HL-60 (cell line): ENCODE data around the gene NR5A1.

ENCODE experiments used
- DNase-seq, 2 experiments: peaks; one replicate each; pipeline ENCODE4 v3.0.0-alpha.2; 2010 to 2020; ENCODE audit warnings: low read depth in 1 of 2, low spot score in 1 of 2
- H3K27ac ChIP-seq: fragments of 250-450 bp; sonication (Bioruptor Pico); replicated peaks from 2 replicates; pipeline ENCODE4 v1.5.1; 2020; ENCODE audit warnings: mild to moderate bottlenecking, moderate library complexity
- H3K27me3 ChIP-seq: fragments of 250-450 bp; sonication (Bioruptor Pico); 2 replicates; pipeline ENCODE4 v1.5.1; 2021; ENCODE audit warnings: mild to moderate bottlenecking, moderate library complexity; ENCODE audit not compliant: insufficient read depth, poor library complexity, severe bottlenecking
- H3K4me3 ChIP-seq: replicated peaks from 2 replicates; pipeline ENCODE4 v1.5.1; 2011; ENCODE audit warnings: mild to moderate bottlenecking, control low read depth, low read length; ENCODE audit not compliant: insufficient read depth
- CTCF ChIP-seq: IDR thresholded peaks from one replicate; pipeline ENCODE4 v1.5.1; 2011; ENCODE audit warnings: low read length, control low read depth, inconsistent platforms; ENCODE audit not compliant: insufficient read depth
- GABPA ChIP-seq: IDR thresholded peaks from 2 replicates; pipeline ENCODE4 v1.6.1; 2012; ENCODE audit warnings: low read depth
- POLR2AphosphoS5 ChIP-seq: IDR thresholded peaks from 2 replicates; pipeline ENCODE4 v1.6.1; 2012; ENCODE audit warnings: low read depth
- SPI1 ChIP-seq: IDR thresholded peaks from 2 replicates; pipeline ENCODE4 v1.6.1; 2012; ENCODE audit warnings: low read depth, mild to moderate bottlenecking, borderline replicate concordance
- TF ChIP-seq, protein P1 (sequence below): IDR thresholded peaks from 2 replicates; pipeline ENCODE4 v1.6.1; 2012; ENCODE audit warnings: low read depth; ENCODE audit not compliant: insufficient replicate concordance

The NR5A1 gene

DNA sequence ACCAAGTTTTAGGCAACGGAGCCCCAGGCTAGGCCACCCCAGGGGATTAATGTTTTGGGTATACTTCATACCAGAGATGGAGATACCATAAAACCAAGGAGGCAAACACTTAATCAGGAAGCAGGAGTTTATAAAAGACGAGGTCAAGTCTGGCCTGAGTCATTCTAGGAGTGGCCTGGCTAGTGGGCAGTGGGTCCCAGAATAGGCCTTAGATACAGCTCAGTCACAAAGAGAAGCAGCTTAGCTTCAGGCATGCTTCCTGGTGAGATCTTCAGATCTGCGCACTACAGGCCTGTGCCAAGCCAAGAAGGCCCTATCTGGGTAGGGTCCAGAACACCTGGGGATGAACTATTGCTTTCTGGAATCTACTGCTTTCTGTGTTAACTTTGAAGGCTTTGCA, 20.6 kb upstream of the NR5A1 start:
- Histone ChIP-seq H3K27me3 (no peaks in the 10 kb centered on the region), H3K27ac (no peak overlapping the region), H3K4me3 (no peak overlapping the region)
- TF ChIP-seq CTCF: no peak
- TF ChIP-seq, protein P1, sequence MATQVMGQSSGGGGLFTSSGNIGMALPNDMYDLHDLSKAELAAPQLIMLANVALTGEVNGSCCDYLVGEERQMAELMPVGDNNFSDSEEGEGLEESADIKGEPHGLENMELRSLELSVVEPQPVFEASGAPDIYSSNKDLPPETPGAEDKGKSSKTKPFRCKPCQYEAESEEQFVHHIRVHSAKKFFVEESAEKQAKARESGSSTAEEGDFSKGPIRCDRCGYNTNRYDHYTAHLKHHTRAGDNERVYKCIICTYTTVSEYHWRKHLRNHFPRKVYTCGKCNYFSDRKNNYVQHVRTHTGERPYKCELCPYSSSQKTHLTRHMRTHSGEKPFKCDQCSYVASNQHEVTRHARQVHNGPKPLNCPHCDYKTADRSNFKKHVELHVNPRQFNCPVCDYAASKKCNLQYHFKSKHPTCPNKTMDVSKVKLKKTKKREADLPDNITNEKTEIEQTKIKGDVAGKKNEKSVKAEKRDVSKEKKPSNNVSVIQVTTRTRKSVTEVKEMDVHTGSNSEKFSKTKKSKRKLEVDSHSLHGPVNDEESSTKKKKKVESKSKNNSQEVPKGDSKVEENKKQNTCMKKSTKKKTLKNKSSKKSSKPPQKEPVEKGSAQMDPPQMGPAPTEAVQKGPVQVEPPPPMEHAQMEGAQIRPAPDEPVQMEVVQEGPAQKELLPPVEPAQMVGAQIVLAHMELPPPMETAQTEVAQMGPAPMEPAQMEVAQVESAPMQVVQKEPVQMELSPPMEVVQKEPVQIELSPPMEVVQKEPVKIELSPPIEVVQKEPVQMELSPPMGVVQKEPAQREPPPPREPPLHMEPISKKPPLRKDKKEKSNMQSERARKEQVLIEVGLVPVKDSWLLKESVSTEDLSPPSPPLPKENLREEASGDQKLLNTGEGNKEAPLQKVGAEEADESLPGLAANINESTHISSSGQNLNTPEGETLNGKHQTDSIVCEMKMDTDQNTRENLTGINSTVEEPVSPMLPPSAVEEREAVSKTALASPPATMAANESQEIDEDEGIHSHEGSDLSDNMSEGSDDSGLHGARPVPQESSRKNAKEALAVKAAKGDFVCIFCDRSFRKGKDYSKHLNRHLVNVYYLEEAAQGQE: no peak
- no peak for DNase-seq

DNA sequence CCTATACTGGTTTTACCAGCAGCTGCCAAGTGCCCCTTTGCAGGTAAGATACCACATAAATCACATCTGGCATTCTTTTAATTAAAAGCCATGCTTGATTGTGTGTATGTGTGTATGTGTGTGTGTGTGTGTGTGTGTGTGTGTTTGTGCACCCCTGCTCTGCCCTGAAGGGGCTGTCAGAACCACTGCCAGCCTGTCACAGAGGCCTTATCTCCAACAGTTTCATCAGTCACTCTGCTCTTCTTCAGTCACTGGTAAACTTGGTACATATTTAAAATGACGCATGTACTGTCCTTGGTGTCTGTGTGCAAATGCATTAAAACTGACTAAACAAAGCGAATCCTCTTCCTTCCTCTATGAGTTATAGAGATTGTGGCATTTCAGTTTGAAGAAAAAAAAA, 19.0 kb upstream of the NR5A1 start:
- DNase-seq: no peak
- H3K4me3 ChIP-seq: no peak overlapping the region
- no peaks in the 10 kb centered on the region for H3K27me3 ChIP-seq
- TF ChIP-seq GABPA (no peak), POLR2AphosphoS5 (no peak), CTCF (no peak), SPI1 (no peak)
- TF ChIP-seq, protein P1: no peak
- H3K27ac ChIP-seq: no peak overlapping the region

DNA sequence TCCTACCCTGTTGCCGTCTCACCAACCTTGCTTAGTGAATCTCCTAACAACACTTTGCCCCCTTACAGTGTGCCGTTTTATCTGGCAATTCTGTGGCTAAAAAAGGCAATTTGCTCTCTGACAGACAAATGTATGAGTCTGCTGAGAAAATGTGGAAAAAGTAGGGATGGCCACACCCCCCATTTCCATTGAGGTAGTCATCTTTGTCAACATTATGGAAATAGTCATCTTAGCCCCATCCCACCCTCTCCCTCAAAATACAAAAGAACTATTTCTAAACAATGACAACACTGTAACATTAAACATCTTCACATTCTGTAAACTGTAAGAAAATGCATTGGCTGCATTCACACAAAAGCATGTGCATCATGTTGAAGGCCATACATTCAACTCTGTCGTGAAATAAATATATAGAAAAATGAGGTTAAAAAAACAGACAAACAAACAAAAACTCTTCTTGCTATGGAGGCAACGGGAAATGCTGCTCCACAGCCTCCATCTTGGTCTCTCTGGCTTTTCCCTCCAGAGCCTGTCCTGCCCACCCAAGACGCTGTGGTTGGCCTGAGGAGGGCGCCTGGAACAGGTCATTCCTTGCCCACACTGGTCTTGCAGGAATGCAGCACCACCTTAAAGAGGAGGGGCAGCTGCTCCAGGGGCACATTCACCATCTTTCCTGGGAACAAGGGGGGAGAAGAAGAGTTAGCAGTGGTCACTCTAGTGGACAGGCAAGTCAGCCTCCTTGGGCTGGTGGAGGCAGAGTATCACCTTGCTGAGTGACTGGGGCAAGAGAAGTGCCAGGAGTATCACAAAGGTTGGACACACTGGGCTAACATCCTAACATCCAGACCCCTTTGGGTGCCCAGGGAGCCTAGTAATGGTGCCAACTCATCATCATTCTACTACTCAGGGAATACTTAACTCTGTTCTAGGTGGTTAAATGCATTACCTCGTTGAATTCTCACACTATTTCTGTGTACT, 15.2 kb upstream of the NR5A1 start:
- no peak overlapping the region for H3K4me3 ChIP-seq
- no peak for DNase-seq
- no peaks in the 10 kb centered on the region for H3K27me3 ChIP-seq
- H3K27ac ChIP-seq: no peak overlapping the region
- TF ChIP-seq GABPA: no peak
- TF ChIP-seq CTCF: no peak
- TF ChIP-seq SPI1: no peak
- no peak for TF ChIP-seq POLR2AphosphoS5
- TF ChIP-seq, protein P1: no peak
